Measurements from ENCODE around the gene GPR143. TPM values are rescaled to one million over a fixed set of nuclear protein-coding genes. Genes with fewer than 3 reads are reported as not detected.

Gene GPR143
- total and polyA plus RNA-seq, 4 donors: 0.45 to 0.50 TPM; not detected in 2

GRCh38 chrX:9794495-9794894, 28.8 kb upstream of the GPR143 start:
- DNase-seq: no peak
- no peaks in the 10 kb centered on the region for H3K4me1 ChIP-seq (ENCODE audit: control insufficient read depth in 1 of 2, insufficient read depth in 2 of 2, low read length in 2 of 2)
- peaks cover 3% of the 10 kb centered on the region for H3K9me3 ChIP-seq (ENCODE audit: control insufficient read depth, low read length)
- intact Hi-C loops (cut with DNase I): no loop called here
- no peak overlapping the region for H3K27ac ChIP-seq (ENCODE audit: low read depth in 1 of 2, low read length in 2 of 2)
- whole genome bisulfite sequencing, 2 donors: 90 to 96% methylated on average over 7 of the region's 7 CpGs
- no peaks in the 10 kb centered on the region for H3K27me3 ChIP-seq (ENCODE audit: control insufficient read depth in 1 of 2, insufficient read depth in 2 of 2, low read length in 1 of 2)
- no peak overlapping the region for H3K4me3 ChIP-seq (ENCODE audit: low read length in 2 of 2)
- no peak for ATAC-seq (ENCODE audit: low FRiP score)
- no peaks in the 10 kb centered on the region for H3K36me3 ChIP-seq (ENCODE audit: control insufficient read depth in 1 of 2, insufficient read depth in 2 of 2, low read length in 1 of 2)

GRCh38 chrX:9790866-9791265, 25.2 kb upstream of the GPR143 start:
- H3K4me1 ChIP-seq (ENCODE audit: control insufficient read depth in 1 of 2, insufficient read depth in 2 of 2, low read length in 2 of 2): no peaks in the 10 kb centered on the region
- intact Hi-C loops (cut with DNase I): no loop called here

GRCh38 chrX:9789555-9789954, 23.9 kb upstream of the GPR143 start:
- DNase-seq (no peak), ATAC-seq (ENCODE audit: low FRiP score) (no peak)
- Histone ChIP-seq H3K4me3 (ENCODE audit: low read length in 2 of 2) (no peak overlapping the region), H3K36me3 (ENCODE audit: control insufficient read depth in 1 of 2, insufficient read depth in 2 of 2, low read length in 1 of 2) (no peaks in the 10 kb centered on the region), H3K27ac (ENCODE audit: low read depth in 1 of 2, low read length in 2 of 2) (no peak overlapping the region), H3K27me3 (ENCODE audit: control insufficient read depth in 1 of 2, insufficient read depth in 2 of 2, low read length in 1 of 2) (no peaks in the 10 kb centered on the region), H3K4me1 (ENCODE audit: control insufficient read depth in 1 of 2, insufficient read depth in 2 of 2, low read length in 2 of 2) (no peaks in the 10 kb centered on the region), H3K9me3 (ENCODE audit: control insufficient read depth, low read length) (no peaks in the 10 kb centered on the region)
- intact Hi-C loops (cut with DNase I): no loop called here
- WGBS, 2 donors: 56 to 84% methylated on average over 5 of the region's 5 CpGs

More at GRCh38 chrX:9790866-9791265, 25.2 kb upstream of the GPR143 start:
- Histone ChIP-seq H3K27me3 (ENCODE audit: control insufficient read depth in 1 of 2, insufficient read depth in 2 of 2, low read length in 1 of 2) (no peaks in the 10 kb centered on the region), H3K4me3 (ENCODE audit: low read length in 2 of 2) (no peak overlapping the region), H3K36me3 (ENCODE audit: control insufficient read depth in 1 of 2, insufficient read depth in 2 of 2, low read length in 1 of 2) (no peaks in the 10 kb centered on the region), H3K27ac (ENCODE audit: low read depth in 1 of 2, low read length in 2 of 2) (no peak overlapping the region), H3K9me3 (ENCODE audit: control insufficient read depth, low read length) (peaks cover 2% of the 10 kb centered on the region)
- WGBS, 2 donors: 81 to 97% methylated on average over 6 of the region's 6 CpGs
- DNase-seq: no peak
- ATAC-seq (ENCODE audit: low FRiP score): no peak

GRCh38 chrX:9788911-9789310, 23.3 kb upstream of the GPR143 start:
- Histone ChIP-seq H3K4me3 (ENCODE audit: low read length in 2 of 2) (no peak overlapping the region), H3K36me3 (ENCODE audit: control insufficient read depth in 1 of 2, insufficient read depth in 2 of 2, low read length in 1 of 2) (no peaks in the 10 kb centered on the region), H3K9me3 (ENCODE audit: control insufficient read depth, low read length) (no peaks in the 10 kb centered on the region), H3K27ac (ENCODE audit: low read depth in 1 of 2, low read length in 2 of 2) (no peak overlapping the region), H3K27me3 (ENCODE audit: control insufficient read depth in 1 of 2, insufficient read depth in 2 of 2, low read length in 1 of 2) (no peaks in the 10 kb centered on the region), H3K4me1 (ENCODE audit: control insufficient read depth in 1 of 2, insufficient read depth in 2 of 2, low read length in 2 of 2) (no peaks in the 10 kb centered on the region)
- WGBS, 2 donors: 13 to 28% methylated on average over 2 of the region's 2 CpGs
- intact Hi-C loops (cut with DNase I): no loop called here
- ATAC-seq (ENCODE audit: low FRiP score) (no peak), DNase-seq (no peak)

- no peaks in the 10 kb centered on the region for H3K9me3 ChIP-seq (ENCODE audit: control insufficient read depth, low read length)
- ATAC-seq (ENCODE audit: low FRiP score): no peak
- WGBS, 2 donors: 15 to 17% methylated on average over 29 to 45 of the region's 45 CpGs
- no peak overlapping the region for H3K27ac ChIP-seq (ENCODE audit: low read depth in 1 of 2, low read length in 2 of 2)
- no peaks in the 10 kb centered on the region for H3K27me3 ChIP-seq (ENCODE audit: control insufficient read depth in 1 of 2, insufficient read depth in 2 of 2, low read length in 1 of 2)
- intact Hi-C loops (cut with DNase I): no loop called here
- DNase-seq: no peak
- no peaks in the 10 kb centered on the region for H3K36me3 ChIP-seq (ENCODE audit: control insufficient read depth in 1 of 2, insufficient read depth in 2 of 2, low read length in 1 of 2)
- peak overlapping the region; percentile 52 to 63 for H3K4me3 ChIP-seq (ENCODE audit: low read length in 2 of 2)
- no peaks in the 10 kb centered on the region for H3K4me1 ChIP-seq (ENCODE audit: control insufficient read depth in 1 of 2, insufficient read depth in 2 of 2, low read length in 2 of 2)
Observed at GRCh38 chrX:9786798-9787635, 21.4 kb upstream of the GPR143 start.

GRCh38 chrX:9785944-9786797, 20.5 kb upstream of the GPR143 start, which contains the start of gene SHROOM2:
Gene SHROOM2, plus strand, starts transcription at chrX:9786429. Its CDS starts 117 bp downstream, at chrX:9786546.
- Histone ChIP-seq H3K27ac (ENCODE audit: low read depth in 1 of 2, low read length in 2 of 2) (no peak within 1 kb of the TSS), H3K27me3 (ENCODE audit: control insufficient read depth in 1 of 2, insufficient read depth in 2 of 2, low read length in 1 of 2) (no peaks in the 10 kb centered on the region), H3K36me3 (ENCODE audit: control insufficient read depth in 1 of 2, insufficient read depth in 2 of 2, low read length in 1 of 2) (no peaks in the 10 kb centered on the region), H3K4me1 (ENCODE audit: control insufficient read depth in 1 of 2, insufficient read depth in 2 of 2, low read length in 2 of 2) (no peaks in the 10 kb centered on the region), H3K9me3 (ENCODE audit: control insufficient read depth, low read length) (no peaks in the 10 kb centered on the region), H3K4me3 (ENCODE audit: low read length in 2 of 2) (peak within 1 kb of the TSS; percentile 52 to 63)
- intact Hi-C loops (cut with DNase I): no loop called here
- no peak for ATAC-seq (ENCODE audit: low FRiP score)
- WGBS, 2 donors: 0 to 8% methylated on average over 32 to 132 of the region's 132 CpGs
- DNase-seq: no peak

GRCh38 chrX:9785254-9785943, 19.8 kb upstream of the GPR143 start:
- WGBS, 2 donors: 15 to 21% methylated on average over 37 to 58 of the region's 58 CpGs
- Histone ChIP-seq H3K4me3 (ENCODE audit: low read length in 2 of 2) (peak overlapping the region; percentile 39 to 52), H3K4me1 (ENCODE audit: control insufficient read depth in 1 of 2, insufficient read depth in 2 of 2, low read length in 2 of 2) (no peaks in the 10 kb centered on the region), H3K27me3 (ENCODE audit: control insufficient read depth in 1 of 2, insufficient read depth in 2 of 2, low read length in 1 of 2) (no peaks in the 10 kb centered on the region), H3K36me3 (ENCODE audit: control insufficient read depth in 1 of 2, insufficient read depth in 2 of 2, low read length in 1 of 2) (no peaks in the 10 kb centered on the region), H3K27ac (ENCODE audit: low read depth in 1 of 2, low read length in 2 of 2) (no peak overlapping the region), H3K9me3 (ENCODE audit: control insufficient read depth, low read length) (no peaks in the 10 kb centered on the region)
- ATAC-seq (ENCODE audit: low FRiP score) (no peak), DNase-seq (no peak)
- intact Hi-C loops (cut with DNase I): no loop called here

GRCh38 chrX:9784332-9784731, 18.7 kb upstream of the GPR143 start:
- Histone ChIP-seq H3K4me1 (ENCODE audit: control insufficient read depth in 1 of 2, insufficient read depth in 2 of 2, low read length in 2 of 2) (no peaks in the 10 kb centered on the region), H3K27ac (ENCODE audit: low read depth in 1 of 2, low read length in 2 of 2) (no peak overlapping the region), H3K4me3 (ENCODE audit: low read length in 2 of 2) (no peak overlapping the region), H3K9me3 (ENCODE audit: control insufficient read depth, low read length) (no peaks in the 10 kb centered on the region), H3K27me3 (ENCODE audit: control insufficient read depth in 1 of 2, insufficient read depth in 2 of 2, low read length in 1 of 2) (no peaks in the 10 kb centered on the region), H3K36me3 (ENCODE audit: control insufficient read depth in 1 of 2, insufficient read depth in 2 of 2, low read length in 1 of 2) (no peaks in the 10 kb centered on the region)
- ATAC-seq (ENCODE audit: low FRiP score) (no peak), DNase-seq (no peak)
- intact Hi-C loops (cut with DNase I): no loop called here
- WGBS, 2 donors: 92 to 96% methylated on average over 8 of the region's 8 CpGs

Measured in aorta (tissue), 5 donors.